ENCODE data around the gene VGF.

VGF gene

DNA sequence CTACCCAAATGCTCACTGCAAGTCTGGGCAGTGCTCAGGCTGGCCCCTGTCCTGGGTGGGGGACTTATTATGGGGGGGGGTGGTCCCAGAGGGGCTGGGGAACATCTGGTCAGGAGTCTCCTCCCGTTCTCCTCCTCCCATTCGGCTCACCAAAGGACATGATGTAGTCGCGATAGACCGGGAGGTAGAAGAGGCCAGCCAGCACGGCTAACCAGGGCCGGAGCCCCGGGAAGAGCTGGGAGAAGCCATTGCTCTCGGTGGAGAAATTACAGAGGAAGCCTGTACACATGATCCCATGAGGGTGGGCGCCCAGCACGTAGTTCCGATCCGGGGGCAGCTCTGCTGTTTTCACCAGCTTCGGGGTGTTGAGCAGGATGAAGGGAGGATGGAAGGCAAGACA, 33.1 kb upstream of the VGF start:
- no peak for ATAC-seq
- DNase-seq = no peak
- Mint-ChIP-seq H3K9me3 (no peaks in the 10 kb centered on the region), H3K27ac (peak overlapping the region in 1 of 2 donors; percentile 67), H3K4me1 (peaks cover 14% of the 10 kb centered on the region), H3K4me3 (no peak overlapping the region), H3K27me3 (peaks cover 62% of the 10 kb centered on the region)

GRCh38 chr7:101197991-101198390, 32.6 kb upstream of the VGF start:
- no peak for DNase-seq
- Mint-ChIP-seq H3K9me3 (no peaks in the 10 kb centered on the region), H3K4me3 (no peak overlapping the region), H3K27me3 (peaks cover 57% of the 10 kb centered on the region), H3K27ac (no peak overlapping the region), H3K4me1 (peaks cover 14% of the 10 kb centered on the region)
- no peak for ATAC-seq

- peaks cover 9% of the 10 kb centered on the region for H3K4me1 Mint-ChIP-seq
- H3K27ac Mint-ChIP-seq = no peak overlapping the region
- H3K4me3 Mint-ChIP-seq = no peak overlapping the region
- H3K9me3 Mint-ChIP-seq = no peaks in the 10 kb centered on the region
- ATAC-seq = no peak
- H3K27me3 Mint-ChIP-seq = peaks cover 36% of the 10 kb centered on the region
- DNase-seq = no peak
Observed at GRCh38 chr7:101195884-101196283, 30.5 kb upstream of the VGF start.

GRCh38 chr7:101189109-101189508, 23.7 kb upstream of the VGF start:
- Mint-ChIP-seq H3K27me3 (peaks cover 28% of the 10 kb centered on the region), H3K9me3 (no peaks in the 10 kb centered on the region), H3K4me1 (peaks cover 5% of the 10 kb centered on the region), H3K4me3 (no peak overlapping the region), H3K27ac (no peak overlapping the region)
- no peak for ATAC-seq
- DNase-seq = no peak

DNA sequence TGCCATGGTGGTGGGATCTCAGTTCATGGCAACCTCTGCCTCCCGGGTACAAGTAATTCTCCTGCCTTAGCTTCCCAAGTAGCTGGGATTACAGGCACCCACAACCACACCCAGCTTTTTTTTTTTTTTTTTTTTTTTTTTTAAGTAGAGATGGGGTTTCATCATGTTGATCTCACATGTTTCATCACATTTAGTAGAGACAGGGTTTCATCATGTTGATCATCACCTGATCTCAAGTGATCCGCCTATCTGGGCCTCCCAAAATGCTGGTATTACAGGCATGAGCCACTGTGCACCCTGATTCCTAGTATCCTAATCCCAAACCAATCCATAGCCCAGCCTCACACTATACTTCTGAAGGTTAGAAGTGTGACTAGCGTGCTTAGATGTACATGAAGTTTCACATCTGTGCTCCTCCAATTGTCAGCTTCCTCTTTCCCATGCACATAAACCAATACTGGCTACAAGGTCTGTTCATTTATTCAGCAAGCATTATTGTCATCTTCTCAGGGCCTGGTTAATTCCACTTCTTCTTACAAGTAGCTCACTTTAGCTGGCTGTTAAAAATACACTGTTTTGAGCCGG, 21.6 kb upstream of the VGF start:
- H3K9me3 Mint-ChIP-seq = no peaks in the 10 kb centered on the region
- H3K4me3 Mint-ChIP-seq = no peak overlapping the region
- H3K27ac Mint-ChIP-seq = no peak overlapping the region
- no peak for ATAC-seq
- DNase-seq = no peak
- H3K27me3 Mint-ChIP-seq = peaks cover 38% of the 10 kb centered on the region
- H3K4me1 Mint-ChIP-seq = no peaks in the 10 kb centered on the region

DNA sequence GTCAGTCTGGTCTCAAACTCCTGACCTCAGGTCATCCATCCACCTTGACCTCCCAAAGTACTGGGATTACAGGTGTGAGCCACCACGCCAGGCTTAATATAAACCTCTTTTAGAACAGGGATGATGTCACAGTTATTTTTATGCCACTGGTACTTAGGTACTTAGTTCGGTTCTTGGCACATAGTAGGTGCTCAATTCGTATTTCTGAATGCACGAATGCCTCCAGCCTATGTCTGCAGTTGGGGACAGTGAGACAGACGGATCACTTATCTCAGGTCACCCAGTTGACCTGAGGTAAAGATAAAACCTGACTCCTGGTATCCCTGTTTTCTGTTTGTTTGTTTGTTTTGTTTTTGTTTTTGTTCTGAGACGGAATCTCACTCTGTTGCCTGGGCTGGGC, 20.8 kb upstream of the VGF start:
- no peak overlapping the region for H3K27ac Mint-ChIP-seq
- H3K4me1 Mint-ChIP-seq = no peaks in the 10 kb centered on the region
- H3K9me3 Mint-ChIP-seq = no peaks in the 10 kb centered on the region
- peaks cover 43% of the 10 kb centered on the region for H3K27me3 Mint-ChIP-seq
- no peak for ATAC-seq
- no peak for DNase-seq
- no peak overlapping the region for H3K4me3 Mint-ChIP-seq

GRCh38 chr7:101185258-101185839, 20.0 kb upstream of the VGF start:
- no peak for DNase-seq
- H3K27me3 Mint-ChIP-seq = peaks cover 47% of the 10 kb centered on the region
- H3K9me3 Mint-ChIP-seq = no peaks in the 10 kb centered on the region
- H3K4me3 Mint-ChIP-seq = no peak overlapping the region
- no peak overlapping the region for H3K27ac Mint-ChIP-seq
- no peak for ATAC-seq
- H3K4me1 Mint-ChIP-seq = peaks cover 6% of the 10 kb centered on the region

DNA sequence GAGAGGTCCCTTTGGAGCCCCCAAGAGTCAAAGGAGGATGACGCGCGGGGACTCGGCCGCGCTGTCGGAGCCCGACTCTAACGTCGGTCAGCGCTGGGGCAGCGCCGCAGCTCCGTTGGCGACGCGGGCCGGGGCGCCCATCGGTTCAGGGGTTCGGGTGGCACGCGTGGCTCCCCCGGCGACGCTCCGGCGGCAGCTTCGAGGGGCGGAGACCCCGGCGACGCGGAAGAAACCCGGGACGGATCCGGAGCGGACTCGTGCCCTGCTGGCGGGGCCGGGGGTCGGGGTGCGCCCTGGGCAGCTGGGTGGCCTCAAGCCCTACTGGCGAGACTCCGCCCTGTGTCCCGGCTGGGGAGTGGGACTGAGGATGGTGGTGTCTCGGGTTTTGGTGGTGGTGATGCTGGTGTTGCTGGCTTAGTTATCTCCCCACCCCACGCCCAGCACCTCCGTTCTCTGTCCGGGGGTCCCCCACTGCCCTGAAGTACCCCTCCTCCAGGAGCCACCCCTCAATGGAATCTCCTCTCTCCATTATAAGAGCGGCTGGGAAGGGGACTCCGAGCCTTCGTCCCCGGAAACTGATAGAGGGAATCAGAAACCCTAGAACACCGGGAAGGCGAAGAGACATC, 14.9 kb upstream of the VGF start, which contains the start of gene NAT16:
NAT16 (minus strand) TSS at position 164 of the 626 bp plus-strand sequence. CDS start 5,486 bp downstream, outside the sequence.
- Mint-ChIP-seq H3K9me3 (no peaks in the 10 kb centered on the region), H3K27me3 (peaks cover 85% of the 10 kb centered on the region), H3K4me3 (peak within 1 kb of the TSS; percentile 35 to 56), H3K4me1 (peaks cover 22% of the 10 kb centered on the region), H3K27ac (peak within 1 kb of the TSS in 1 of 2 donors; percentile 25)
- ATAC-seq (peak; percentile 7), DNase-seq (no peak)

- Mint-ChIP-seq H3K27ac (no peak overlapping the region), H3K4me1 (peaks cover 23% of the 10 kb centered on the region), H3K9me3 (no peaks in the 10 kb centered on the region), H3K27me3 (peaks cover 85% of the 10 kb centered on the region), H3K4me3 (no peak overlapping the region)
- ATAC-seq (no peak), DNase-seq (no peak)
Observed at GRCh38 chr7:101179713-101180112, 14.3 kb upstream of the VGF start.

DNA sequence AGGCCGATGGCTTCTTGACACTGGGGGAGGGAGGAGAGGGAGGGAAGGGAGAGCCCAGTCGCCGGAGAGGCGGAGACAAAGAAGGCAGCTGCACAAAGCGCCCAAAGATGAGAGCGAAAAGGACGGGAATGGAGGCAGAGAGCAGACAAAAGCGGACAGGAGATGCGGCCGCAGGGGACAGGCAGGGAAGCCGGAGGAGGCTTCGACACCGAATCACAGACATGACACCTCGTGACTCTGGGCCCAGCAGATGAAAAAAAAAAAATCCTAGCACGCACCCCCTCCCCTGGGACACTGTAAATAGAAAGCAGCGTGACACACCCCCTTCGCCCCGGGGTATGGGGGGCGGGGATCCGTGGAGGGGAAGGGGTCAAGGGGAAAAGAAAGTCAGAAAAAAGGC, 13.7 kb upstream of the VGF start:
- Mint-ChIP-seq H3K27me3 (peaks cover 86% of the 10 kb centered on the region), H3K4me1 (peaks cover 29% of the 10 kb centered on the region), H3K27ac (peak overlapping the region in 1 of 2 donors; percentile 43), H3K4me3 (peak overlapping the region; percentile 26 to 27), H3K9me3 (no peaks in the 10 kb centered on the region)
- DNase-seq = no peak
- ATAC-seq = no peak

DNA sequence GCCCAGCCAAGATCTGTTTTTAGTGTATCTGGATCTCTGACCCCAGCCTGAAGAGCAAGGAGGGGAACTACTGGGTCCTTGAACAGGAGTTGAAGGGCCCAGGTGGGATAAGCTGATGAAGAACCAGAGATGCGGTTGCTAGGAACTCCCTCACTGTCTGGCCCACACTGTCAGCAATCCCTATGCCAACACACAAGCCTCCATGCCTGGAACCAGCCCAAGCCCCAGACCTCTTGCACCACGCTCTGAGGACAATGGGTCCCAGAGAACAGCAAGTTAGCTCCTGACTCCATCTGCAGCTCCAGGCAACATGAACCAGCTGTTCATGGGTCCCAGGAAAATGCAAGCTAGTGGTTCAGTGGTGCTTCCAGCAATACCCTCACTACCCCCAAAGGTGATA, 12.3 kb upstream of the VGF start:
- H3K4me1 Mint-ChIP-seq = peaks cover 44% of the 10 kb centered on the region
- no peak overlapping the region for H3K4me3 Mint-ChIP-seq
- H3K9me3 Mint-ChIP-seq = no peaks in the 10 kb centered on the region
- no peak overlapping the region for H3K27ac Mint-ChIP-seq
- DNase-seq (no peak), ATAC-seq (no peak)
- H3K27me3 Mint-ChIP-seq = peaks cover 97% of the 10 kb centered on the region

DNA sequence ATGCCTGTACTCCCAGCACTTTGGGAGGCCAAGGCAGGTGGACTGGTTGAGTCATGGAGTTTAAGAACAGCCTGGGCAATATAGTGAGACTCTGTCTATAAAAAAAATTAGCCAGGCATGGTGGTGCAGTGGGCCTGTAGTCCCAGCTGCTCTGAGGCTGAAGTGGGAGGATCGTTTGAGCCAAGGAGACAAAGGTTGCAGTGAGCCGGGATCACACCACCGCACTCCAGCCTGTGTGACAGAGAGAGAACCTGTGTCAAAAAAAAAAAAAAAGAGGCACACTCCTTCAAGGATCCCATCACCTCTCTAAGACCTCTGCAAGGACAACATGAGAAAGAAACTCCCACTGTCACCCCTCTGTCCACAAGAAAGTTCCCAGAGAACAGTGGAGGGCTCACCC, 10.3 kb upstream of the VGF start:
- Mint-ChIP-seq H3K27me3 (peaks cover 100% of the 10 kb centered on the region), H3K4me1 (peaks cover 61% of the 10 kb centered on the region), H3K4me3 (no peak overlapping the region), H3K27ac (no peak overlapping the region), H3K9me3 (no peaks in the 10 kb centered on the region)
- DNase-seq (no peak), ATAC-seq (no peak)

DNA sequence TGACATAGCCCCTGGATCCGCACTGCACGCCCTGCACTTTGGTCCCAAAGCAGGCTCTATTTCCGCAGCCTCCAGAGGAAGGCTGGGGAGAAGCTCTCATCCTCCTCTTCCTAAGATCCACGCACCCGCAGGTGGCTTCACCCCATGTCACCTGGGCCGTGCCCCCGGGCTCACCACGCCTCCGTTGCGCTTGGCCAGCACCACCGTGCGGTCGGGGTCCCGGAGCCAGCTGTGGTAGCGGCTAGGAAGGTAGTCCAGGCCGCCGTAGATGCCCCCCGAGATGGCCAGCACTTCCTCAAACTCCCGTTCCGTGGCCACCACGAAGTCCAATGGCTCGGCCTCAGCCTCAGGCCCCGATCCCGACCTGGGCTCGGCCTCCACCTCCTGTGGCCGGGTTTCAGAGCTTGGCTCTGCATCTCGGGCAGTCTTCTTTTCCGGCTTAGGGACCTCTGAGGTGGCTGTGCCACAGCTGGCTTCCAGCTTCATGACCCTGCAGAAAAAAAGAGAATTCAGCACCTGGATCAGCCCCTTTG, 9.0 kb upstream of the VGF start:
- DNase-seq (peak in 1 of 2 donors; percentile 16), ATAC-seq (peak; percentile 37)
- Mint-ChIP-seq H3K27me3 (peaks cover 100% of the 10 kb centered on the region), H3K4me1 (peaks cover 61% of the 10 kb centered on the region), H3K27ac (no peak overlapping the region), H3K9me3 (no peaks in the 10 kb centered on the region), H3K4me3 (peak overlapping the region; percentile 70 to 83)

- Mint-ChIP-seq H3K27me3 (peaks cover 100% of the 10 kb centered on the region), H3K27ac (peak overlapping the region in 1 of 2 donors; percentile 64), H3K9me3 (no peaks in the 10 kb centered on the region), H3K4me1 (peaks cover 61% of the 10 kb centered on the region), H3K4me3 (peak overlapping the region; percentile 70 to 83)
- peak; percentile 77 for DNase-seq
- ATAC-seq = peak; percentile 80
Observed at GRCh38 chr7:101173752-101174244, 8.4 kb upstream of the VGF start.

DNA sequence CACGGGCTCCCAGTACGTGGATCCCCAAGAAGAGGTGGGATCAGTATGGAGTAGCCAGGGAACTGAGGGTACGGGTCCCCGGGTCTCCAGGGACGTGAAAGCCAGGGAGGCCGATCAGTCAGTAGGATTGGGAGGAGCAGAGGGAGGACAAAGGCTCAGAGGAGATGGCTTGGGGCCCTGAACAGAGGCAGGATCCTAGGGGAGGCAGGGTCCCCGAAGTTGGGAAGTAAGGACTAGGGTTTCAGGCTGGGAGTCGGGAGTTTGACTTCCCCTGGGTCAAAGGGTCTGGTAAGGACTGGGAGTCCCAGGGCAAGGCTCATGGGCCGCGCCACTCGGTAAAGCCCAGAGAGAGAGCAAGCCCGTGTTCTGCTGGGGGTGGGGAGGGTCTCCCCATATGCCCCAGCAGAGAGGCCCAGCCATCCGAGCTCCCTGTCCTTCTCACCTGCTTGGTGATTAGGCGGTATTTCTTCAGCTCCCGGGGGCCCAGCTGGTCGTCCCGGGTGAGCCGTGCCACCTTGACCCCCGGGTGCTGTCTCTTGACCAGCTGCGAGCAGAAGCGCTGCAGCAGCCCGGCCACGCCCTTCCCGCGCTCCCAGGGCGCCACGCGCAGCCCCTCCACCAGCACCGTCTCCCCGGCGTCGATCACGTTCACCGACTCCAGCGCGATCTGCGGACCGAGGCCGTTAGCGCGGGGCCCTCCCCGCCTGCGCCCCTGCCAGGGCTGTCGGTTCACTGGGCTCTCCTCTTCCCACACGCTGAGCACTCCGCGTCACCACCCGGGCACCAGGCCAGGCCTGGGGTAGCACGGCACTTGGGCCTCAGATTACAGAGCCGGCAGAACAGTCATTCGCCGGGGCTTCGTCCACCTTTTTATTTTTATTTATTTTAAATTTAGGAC, 7.7 kb upstream of the VGF start:
- Mint-ChIP-seq H3K27ac (no peak overlapping the region), H3K27me3 (peaks cover 100% of the 10 kb centered on the region), H3K4me1 (peaks cover 67% of the 10 kb centered on the region), H3K4me3 (peak overlapping the region; percentile 61 to 83), H3K9me3 (no peaks in the 10 kb centered on the region)
- peak in 1 of 2 donors; percentile 45 for DNase-seq
- ATAC-seq = peak; percentile 37

Data from stimulated activated naive CD8-positive, alpha-beta T cell treated with anti-CD3 and anti-CD28 coated beads, Interleukin-15, amount 100 ng/mL, for 72 hours (primary cell).